ENCODE results near the gene RGS19.

DNA sequence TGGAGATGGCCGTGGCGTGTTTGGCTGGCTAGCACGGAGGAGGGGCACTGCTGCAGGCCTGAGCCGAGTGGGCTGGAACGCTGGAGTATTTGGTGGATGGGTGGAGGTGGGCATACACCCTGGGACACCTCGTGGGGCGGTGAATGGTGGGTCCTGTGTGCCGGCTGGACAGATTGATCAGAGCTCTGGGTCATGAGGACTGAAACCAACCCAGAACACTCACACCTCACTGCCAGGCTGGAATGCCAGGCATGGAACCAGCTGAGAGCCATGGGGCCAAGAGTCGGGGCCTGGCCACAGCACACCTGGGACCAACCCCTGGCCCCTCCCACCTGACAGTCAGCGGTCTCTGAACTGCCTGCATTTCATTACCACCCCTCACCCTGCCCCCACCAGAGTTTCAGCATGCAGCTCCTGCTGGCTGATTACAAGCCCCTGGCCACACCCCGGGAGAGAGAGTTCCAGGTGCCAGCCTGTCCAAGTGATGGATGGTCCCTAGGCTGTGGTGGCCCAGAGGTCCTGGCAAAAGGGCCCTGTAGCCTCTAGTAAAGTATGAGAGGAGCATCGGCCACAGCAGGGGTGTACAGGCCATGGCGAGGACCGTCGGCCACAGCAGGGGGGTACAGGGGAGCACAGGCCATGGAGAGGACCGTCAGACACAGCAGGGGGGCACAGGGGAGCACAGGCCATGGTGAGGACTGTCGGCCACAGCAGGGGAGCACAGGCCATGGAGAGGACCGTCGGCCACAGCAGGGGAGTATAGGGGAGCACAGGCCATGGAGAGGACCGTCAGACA is 24.8 kb upstream of the RGS19 start:
- TF ChIP-seq, protein P1, sequence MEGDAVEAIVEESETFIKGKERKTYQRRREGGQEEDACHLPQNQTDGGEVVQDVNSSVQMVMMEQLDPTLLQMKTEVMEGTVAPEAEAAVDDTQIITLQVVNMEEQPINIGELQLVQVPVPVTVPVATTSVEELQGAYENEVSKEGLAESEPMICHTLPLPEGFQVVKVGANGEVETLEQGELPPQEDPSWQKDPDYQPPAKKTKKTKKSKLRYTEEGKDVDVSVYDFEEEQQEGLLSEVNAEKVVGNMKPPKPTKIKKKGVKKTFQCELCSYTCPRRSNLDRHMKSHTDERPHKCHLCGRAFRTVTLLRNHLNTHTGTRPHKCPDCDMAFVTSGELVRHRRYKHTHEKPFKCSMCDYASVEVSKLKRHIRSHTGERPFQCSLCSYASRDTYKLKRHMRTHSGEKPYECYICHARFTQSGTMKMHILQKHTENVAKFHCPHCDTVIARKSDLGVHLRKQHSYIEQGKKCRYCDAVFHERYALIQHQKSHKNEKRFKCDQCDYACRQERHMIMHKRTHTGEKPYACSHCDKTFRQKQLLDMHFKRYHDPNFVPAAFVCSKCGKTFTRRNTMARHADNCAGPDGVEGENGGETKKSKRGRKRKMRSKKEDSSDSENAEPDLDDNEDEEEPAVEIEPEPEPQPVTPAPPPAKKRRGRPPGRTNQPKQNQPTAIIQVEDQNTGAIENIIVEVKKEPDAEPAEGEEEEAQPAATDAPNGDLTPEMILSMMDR (IDR thresholded peaks at IDR 0.05) = no peak
- TF ChIP-seq POLR2AphosphoS5 (IDR thresholded peaks at IDR 0.05) (no peak), POLR2A (IDR thresholded peaks at IDR 0.05) (no peak), EP300 (IDR thresholded peaks at IDR 0.05) (no peak)
